GM19397 (cell line): ENCODE data around the gene PCBP3.
"Not testable (repeated sequence)": the region's sequence is repeated elsewhere in the genome, so short reads cannot be mapped to it uniquely, and the experiment has no call there.

Experiments used
- ATAC-seq: cut with Tn5 transposase; IDR thresholded peaks from one replicate; pipeline ENCODE4 v1.9.1; 2021; ENCODE audit warnings: mild to moderate bottlenecking, moderate library complexity; ENCODE audit not compliant: unreplicated experiment

Gene PCBP3

DNA sequence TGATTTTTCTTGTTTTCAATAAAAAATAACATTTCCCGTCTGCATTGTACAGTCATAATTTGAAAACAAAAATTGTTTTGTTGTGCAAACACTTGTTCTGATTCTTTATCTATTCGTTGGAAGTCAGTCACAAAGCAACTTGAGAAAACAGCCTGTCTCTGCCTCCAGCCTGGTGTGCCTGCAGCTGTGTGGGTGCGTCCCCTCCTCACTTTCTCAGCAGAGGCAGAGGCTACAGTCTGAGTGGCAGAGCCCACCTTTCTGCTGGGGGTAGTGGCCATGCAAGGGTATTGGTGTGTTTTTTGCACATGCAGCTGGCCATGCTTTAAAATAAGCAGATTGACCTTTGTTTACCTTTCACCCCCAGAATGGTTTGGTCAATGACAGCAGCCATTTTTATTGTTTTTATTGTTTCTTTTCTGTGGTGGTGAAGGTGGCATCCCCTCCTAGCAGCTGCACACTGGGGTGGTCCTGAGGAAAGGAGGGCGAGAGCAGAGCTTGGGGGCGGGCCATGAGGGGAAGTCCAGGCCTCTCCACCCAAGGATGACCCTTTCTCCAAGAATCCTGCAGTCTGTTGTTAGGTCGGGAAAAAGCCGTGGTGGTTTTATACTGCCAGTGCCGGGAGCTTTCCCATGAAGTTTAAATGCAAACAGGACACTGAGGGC lies 159.6 kb downstream of the PCBP3 start:
- ATAC-seq = no peak

GRCh38 chr21:45803618-45804340 lies 160.3 kb downstream of the PCBP3 start:
- ATAC-seq = no peak

DNA sequence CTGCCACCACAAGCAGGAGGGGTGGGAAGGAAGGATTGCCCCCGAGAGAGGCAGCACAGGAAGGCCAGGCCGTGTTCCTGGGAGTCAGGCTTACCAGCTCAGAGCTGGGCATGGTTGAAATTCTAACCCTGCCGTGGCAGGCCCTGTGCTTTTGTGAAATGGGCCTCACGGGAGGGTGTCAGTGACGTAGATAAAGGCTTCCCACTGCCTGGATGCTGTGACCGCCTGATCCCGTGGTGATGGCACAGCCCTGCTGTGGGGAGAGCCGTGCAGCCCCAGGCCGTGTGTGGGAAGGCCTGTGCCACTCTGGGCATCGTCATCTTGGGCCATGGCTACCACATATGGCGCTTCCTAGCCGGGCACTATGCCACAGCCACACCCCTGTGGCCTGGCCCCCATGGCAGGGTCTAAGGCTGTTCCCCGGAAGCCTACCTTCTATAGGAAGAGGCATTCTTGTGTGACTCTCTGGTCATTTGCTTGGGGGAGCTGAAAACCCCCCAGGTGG lies 161.3 kb downstream of the PCBP3 start:
- no peak for ATAC-seq

GRCh38 chr21:45805321-45805720 lies 161.8 kb downstream of the PCBP3 start:
- no peak for ATAC-seq

DNA sequence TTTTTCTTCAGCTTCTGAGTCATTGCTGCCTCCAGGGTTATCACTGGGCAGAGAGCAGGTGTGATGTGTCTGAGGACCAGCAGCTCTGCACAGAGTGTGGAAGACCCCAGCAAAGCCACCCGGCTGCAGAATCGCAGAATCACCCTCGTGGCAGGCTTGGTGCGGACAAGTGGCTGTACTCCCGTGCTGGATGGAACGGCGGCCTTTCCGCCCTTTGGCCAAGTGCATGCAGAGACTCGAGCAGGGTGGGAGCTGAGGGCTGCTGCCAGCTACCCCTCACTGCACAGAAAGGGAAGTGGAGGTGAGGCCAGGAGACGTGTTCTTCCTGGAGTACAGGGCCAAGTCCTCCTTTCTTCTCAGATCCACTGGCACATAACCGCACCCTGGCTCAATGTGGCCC lies 162.5 kb downstream of the PCBP3 start:
- ATAC-seq = no peak

DNA sequence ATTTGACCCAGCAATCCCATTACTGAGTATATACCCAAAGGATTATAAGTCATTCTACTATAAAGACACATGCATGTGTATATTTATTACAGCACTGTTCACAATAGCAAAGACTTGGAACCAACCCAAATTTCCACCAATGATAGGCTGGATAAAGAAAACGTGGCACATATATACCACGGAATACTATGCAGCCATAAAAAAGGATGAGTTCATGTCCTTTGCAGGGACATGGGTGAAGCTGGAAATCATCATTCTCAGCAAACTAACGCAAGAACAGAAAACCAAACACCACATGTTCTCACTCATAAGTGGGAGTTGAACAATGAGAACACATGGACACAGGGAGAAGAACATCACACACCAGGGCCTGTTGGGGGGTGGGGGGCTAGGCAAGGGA lies 165.1 kb downstream of the PCBP3 start:
- not testable (repeated sequence) for ATAC-seq

DNA sequence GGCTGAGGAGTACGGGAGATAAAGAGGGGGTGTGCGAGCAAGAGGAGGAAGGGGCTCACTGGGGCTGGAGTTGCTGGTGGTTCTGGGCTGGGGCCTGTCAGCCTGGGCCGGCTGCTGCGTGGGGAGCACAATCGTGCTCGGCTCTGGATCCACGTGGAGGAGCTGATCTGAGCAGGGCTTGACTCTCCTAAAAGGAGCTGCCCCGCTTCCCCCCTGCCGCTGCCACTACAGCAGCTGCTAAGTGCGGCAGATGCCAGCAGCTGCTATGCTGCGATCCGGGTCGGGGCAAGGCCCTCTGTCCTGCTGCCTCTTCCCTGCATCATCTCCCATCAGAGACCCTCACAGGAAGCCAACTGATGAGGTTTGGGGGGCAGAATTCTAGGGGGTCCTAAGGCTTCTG lies 165.9 kb downstream of the PCBP3 start:
- ATAC-seq = no peak

GRCh38 chr21:45811136-45811535 lies 167.6 kb downstream of the PCBP3 start:
- no peak for ATAC-seq

DNA sequence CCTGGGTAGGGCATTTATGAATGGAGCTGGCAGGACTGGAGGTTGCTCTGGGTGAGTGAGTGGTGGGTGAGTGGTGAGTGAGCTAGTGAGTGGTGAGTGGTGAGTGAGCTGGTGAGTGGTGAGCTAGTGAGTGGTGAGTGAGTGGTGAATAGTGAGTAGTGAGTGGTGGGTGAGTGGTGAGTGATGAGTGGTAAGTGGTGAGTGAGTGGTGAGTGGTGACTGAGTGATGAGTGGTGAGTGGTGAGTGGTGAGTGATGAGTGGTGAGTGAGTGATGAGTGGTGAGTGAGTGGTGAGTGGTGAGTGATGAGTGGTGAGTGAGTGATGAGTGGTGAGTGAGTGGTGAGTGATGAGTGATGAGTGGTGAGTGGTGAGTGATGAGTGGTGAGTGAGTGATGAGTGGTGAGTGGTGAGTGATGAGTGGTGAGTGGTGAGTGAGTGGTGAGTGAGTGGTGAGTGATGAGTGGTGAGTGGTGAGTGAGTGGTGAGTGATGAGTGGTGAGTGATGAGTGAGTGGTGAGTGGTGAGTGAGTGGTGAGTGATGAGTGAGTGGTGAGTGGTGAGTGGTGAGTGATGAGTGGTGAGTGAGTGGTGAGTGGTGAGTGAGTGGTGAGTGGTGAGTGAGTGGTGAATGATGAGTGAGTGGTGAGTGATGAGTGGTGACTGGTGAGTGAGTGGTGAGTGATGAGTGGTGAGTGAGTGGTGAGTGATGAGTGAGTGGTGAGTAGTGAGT lies 170.8 kb downstream of the PCBP3 start:
- ATAC-seq = not testable (repeated sequence)

- not testable (repeated sequence) for ATAC-seq
Observed at GRCh38 chr21:45815781-45816180, 172.3 kb downstream of the PCBP3 start.

- ATAC-seq = no peak
Observed at GRCh38 chr21:45816794-45817193, 173.3 kb downstream of the PCBP3 start.

DNA sequence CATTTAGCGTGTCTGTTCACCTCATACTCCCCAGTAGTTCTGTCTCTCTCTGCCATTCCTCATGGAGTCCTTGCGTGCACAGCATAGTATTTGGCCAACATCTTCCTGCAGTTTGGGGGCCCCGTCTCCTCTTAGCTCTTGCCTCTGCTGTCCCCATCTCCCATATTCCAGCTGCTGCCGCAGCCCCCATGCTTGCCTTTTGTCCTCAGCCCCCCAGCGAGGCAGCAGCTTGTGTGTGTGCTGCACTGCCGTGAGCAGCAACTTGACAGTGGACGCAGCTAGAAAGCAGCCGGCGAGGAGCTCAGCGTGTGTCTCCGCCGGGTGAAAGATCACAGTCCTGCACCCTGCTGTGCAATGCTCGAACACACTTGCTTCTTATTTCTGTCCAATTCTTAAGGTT lies 173.8 kb downstream of the PCBP3 start:
- ATAC-seq = no peak

GRCh38 chr21:45818276-45818903 lies 174.9 kb downstream of the PCBP3 start:
- no peak for ATAC-seq

DNA sequence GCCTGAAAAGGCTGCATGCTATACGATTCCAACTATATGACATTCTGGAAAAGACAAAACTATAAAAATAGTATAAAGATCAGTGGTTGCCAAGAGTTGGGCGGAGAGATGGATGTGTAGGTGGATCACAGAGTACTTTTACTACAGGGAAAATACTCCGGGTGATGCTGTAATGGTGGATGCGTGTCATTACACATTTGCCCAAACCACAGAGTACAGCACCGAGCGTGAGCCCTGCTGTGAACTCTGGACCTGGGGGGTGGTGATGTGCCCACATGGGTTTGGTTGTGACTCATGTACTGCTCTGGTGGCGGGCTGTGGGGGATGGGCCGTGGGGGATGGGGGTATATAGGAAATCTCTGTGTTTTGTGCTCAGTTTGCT lies 175.4 kb downstream of the PCBP3 start:
- no peak for ATAC-seq

DNA sequence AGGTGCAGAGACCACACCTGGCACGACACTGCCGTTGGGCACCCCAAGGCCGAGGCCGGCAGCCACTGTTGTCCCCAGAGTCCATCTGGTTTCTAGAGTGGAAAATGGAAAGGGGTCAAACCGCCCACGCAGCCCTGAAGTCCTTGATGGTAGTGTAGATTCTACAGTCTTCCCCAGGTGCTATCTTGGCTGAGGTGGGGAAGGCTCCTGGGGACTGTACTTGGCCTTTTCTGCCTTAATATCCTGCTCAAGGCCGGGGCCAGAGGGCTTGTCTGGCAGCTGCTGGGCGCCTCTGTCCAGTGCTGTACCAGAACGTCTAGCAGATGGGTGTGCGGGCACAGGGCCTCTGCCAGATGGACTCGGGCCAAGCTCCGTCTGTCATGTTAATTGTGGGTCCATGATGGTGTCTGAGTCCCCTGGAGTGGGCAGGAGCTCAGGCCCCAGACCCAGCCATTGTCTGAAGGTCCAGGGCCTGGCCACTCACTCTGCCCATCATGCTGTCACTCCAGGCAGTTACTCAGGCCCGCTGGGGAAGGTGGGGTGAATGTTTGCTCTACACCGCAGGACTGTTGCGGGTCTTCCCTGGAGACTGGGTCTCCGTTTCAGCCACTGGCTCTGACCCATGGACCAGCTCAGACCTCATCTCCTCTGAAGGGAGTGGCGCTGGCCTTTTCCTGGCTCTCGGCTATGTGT lies 176.1 kb downstream of the PCBP3 start:
- no peak for ATAC-seq

DNA sequence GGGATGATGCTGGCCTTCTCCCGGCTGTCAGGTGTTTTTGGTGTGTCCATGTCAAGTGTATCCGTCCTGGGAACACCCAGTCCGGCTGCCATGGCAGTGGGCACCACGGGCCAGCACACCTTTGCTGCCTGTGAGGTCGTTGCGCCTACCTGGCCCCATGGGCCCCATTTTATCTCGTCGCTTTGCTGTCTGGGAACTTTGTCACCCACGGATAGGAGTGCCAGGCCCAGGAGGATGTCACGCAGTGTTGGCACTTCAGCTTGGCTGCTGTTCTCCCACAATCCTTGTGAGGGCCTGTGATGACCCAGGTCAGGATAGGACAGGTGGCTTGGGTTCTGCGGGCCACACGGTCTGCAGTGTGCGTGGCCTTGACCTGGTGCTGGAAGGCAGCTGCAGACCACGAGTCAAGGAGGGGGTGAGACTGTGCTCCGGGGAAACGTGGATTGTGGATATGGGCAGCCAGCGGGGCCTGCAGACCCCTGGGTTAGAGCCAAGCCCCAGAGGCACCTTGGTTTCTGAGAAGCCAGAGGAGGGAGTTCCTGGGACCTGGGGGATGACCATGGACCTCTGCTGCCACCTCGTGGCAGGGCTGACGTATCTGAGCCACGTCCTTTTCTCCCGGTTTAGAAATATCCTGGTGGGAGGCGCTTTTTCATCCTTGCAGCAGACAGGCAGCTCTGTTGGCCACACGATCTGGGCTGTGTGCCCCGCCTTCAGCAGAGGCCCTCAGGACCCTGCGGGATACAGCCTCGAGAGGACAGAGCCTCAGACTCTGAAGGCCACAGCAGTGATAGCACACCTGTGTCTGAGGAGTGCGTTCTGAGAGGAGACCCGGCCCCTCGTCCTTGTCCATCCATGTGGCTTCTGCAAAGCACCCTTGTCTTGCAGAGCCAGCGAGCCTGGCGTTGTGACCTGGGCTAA lies 176.9 kb downstream of the PCBP3 start:
- no peak for ATAC-seq

- no peak for ATAC-seq
Observed at GRCh38 chr21:45821315-45821962, 177.9 kb downstream of the PCBP3 start.

- ATAC-seq = no peak
Observed at GRCh38 chr21:45821998-45822397, 178.5 kb downstream of the PCBP3 start.

GRCh38 chr21:45822429-45823099 lies 179.0 kb downstream of the PCBP3 start:
- ATAC-seq = no peak
